ENCODE measurements around the gene NTNG2.
"Not testable (repeated sequence)": the region's sequence is repeated elsewhere in the genome, so short reads cannot be mapped to it uniquely, and the experiment has no call there.

The NTNG2 gene, protein sequence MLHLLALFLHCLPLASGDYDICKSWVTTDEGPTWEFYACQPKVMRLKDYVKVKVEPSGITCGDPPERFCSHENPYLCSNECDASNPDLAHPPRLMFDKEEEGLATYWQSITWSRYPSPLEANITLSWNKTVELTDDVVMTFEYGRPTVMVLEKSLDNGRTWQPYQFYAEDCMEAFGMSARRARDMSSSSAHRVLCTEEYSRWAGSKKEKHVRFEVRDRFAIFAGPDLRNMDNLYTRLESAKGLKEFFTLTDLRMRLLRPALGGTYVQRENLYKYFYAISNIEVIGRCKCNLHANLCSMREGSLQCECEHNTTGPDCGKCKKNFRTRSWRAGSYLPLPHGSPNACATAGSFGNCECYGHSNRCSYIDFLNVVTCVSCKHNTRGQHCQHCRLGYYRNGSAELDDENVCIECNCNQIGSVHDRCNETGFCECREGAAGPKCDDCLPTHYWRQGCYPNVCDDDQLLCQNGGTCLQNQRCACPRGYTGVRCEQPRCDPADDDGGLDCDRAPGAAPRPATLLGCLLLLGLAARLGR

DNA sequence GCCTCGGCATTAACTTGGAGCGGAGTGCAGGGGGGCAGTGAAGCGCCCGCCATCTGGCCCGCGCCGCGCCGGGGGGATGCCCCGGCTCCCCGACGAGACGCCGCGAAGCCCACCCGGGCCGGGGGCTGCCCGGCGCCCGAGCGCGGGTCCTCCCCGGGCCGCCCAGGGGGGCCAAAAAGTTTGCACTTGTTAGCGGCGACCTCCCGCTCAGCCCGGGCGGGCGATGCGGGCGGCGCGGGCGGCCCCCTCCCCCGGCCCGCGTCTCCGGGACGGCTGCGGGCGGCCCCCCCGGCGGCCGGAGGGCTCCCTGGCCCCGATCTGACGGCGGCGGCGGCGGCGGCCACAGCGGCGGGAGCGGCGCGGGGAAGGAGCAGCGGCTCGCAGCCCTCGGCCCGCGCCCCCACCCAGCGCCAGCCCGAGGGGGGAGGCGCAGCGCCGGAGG lies at the start of gene NTNG2:
Gene NTNG2, plus strand, starts transcription at position 316 of the 442 bp plus-strand sequence. CDS start 4,774 bp downstream, outside the sequence.
- no peak for DNase-seq (ENCODE audit: low spot score)

DNA sequence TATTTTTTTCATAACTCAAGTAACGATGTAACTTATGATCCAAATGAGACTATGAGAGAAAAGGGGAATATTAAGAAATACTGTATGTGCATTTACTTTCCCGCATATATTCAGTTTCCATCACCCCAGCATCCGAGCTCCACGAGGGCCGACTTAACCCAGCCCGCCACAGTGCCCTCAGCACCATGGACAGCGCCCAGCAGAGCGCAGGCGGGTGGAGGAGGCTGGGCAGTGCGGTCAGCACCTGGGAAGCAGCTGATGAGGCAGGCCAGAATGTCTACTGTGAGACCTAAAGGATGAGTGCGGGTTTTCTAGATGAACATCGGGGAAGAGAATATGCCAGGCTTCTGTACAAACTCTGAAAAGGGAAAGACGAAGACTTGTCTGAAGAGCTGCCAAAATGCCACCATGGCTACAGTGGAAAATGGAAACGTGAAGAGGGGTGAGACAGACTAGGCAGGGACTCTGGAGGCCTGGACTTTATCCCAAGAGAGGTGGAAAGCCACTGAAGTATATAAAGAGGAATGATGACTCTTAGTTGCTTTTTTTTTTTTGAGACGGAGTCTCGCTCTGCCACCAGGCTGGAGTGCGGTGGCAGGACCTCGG lies 47.7 kb upstream of the NTNG2 start:
- no peak for DNase-seq (ENCODE audit: low spot score)

DNA sequence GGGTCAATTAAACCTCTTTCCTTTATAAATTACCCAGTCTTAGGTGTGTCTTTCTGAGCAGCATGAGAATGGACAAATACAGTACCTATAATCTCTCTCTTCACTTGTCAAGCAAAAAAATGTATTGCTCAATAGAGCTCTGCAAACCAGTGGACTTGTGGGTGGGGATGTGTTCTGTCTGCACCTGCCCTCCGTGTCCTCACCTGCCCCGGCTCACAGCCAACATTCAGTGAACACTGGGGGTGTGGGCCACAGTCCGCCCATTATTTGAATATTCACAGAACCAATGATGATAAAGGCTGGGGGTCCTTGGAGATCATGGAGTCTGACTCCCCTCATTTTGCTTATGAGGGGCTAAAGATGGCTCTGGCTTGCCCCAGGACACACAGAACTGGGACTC lies 45.3 kb upstream of the NTNG2 start:
- no peak for DNase-seq (ENCODE audit: low spot score)

DNA sequence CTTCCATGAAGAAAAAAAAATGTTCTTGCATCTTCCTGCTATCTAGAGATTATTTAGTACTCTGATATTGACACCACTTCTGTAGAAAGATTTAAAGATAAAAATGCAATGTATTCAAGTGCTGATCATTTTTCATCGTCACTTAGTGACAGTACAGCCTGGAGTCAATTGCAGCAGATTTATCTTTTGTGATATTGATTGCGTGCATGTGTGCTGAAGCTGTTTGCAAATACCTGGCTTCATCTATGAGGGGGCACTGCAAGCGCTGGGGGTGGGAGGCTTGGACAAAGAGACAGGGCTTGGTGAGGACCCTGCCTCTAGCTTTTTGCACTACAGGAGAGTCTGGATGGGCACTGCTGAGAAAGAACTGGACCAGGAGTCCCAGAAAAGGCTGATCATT lies 44.2 kb upstream of the NTNG2 start:
- DNase-seq (ENCODE audit: low spot score), result no peak

DNA sequence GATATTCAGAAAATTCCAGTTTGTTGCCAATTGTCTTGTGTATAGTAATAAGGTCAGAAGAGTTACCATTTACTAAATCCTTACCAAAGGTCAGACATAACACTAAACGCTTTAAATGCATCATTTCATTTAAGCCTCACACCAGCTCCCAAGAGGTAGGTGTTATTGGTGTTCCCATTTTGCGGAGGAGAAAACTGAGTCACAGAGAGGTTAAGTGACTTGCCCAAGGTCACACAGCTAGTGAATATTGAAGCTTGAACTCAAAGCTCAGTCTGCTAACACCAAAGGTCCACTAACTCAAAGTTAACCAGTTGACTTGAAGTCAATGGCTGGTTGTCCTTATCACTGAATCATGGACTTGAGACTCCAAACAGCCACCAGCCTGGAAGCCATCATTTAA lies 40.8 kb upstream of the NTNG2 start:
- no peak for DNase-seq (ENCODE audit: low spot score)

DNA sequence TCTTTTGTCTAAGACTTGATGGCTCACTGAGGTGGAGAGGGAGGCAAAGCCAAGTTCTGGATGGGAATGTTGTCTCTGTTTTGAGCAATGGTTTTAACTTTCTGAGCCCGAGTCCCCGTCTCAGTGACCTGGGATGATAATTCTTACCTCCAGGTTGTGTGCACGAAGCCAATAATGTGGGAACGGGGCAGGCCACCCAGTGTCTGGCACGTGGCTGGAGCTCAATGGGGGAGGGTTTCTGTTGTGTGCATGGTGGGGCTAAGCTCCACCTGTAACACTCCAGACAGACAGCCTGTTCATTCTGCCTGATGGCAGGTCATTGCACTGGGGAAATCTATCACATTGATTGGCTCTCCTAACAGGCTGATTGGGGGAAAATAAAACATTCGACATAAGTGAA lies 37.1 kb upstream of the NTNG2 start:
- no peak for DNase-seq (ENCODE audit: low spot score)

DNA sequence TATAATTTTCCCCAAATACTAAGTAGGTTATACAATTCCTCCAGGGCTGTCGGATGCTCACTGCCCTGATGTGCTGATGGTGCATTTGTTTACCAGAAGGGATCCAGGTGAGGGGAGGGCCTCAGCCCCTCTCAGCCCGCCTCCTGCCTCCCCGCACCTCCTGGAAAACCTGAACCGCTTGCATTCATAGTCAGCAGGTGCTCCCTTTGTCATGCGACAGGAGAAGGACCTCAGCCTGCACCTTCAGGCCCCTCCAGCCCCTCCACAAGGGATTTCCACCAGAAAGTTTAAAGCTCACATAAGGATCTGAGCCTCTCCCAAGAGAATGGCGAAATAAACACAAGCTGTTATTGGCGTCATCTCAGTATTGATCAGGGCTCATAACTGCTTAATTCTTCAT lies 36.5 kb upstream of the NTNG2 start:
- no peak for DNase-seq (ENCODE audit: low spot score)

DNA sequence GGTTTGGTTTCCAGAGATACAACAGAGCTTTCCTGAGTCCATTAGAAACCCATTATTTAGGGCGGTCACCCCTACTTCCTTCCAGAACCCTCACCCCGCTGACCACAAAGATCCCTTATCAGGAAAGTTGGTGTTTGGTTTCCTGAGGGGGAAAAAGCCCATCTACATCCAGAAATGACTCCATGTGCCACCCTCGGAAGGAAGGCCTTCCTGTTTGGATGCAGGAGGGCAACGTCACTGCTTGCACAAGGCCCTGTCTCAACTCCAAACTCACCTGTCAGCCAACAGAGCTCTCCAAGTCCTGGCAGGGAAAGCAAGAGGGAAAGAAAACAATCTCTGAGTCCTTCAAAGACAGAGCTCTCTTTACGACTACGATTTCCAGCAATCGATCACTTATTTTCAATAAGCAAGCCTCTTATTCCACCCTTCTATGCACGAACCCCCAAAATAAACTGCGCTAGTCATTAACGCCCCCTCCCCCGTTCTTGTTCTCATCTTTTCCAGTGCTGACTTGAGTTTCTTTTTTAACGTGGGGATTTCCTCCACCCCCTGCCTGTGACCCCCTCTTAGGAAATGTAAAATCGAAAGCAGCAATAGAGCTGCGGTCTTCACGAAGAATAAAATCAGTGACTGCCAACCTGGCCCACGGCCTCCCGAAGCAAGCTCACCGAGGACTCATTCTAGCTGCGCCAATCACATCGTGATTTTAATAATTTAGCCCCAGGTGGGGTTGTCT lies 35.7 kb upstream of the NTNG2 start:
- no peak for DNase-seq (ENCODE audit: low spot score)

DNA sequence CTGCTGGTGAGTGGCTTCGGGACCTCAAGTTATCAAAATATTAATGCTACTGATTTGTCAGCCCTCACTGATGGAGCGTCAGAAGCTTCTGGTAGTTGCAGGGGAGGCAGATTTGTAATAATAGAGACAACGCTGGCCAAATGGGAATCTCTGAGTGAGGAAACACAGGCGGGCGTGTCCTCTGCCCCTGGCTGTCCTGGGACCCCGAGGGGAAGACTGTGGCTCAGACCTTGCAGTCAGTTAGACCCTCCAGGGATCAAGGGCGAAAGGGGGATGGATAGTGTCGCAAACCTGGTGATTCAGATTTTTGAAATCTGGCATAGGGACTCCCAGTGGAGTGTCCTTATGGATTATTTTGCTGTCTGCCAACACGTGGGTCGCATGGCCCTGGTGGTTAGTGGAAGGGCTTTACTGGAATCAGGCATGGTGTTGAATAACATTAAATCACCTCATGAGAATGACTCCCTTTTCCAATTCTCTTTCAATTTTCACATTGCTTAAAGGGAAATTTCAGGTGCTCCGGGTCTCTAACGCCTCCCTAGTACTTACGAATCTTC lies 35.1 kb upstream of the NTNG2 start:
- DNase-seq (ENCODE audit: low spot score), result no peak

DNA sequence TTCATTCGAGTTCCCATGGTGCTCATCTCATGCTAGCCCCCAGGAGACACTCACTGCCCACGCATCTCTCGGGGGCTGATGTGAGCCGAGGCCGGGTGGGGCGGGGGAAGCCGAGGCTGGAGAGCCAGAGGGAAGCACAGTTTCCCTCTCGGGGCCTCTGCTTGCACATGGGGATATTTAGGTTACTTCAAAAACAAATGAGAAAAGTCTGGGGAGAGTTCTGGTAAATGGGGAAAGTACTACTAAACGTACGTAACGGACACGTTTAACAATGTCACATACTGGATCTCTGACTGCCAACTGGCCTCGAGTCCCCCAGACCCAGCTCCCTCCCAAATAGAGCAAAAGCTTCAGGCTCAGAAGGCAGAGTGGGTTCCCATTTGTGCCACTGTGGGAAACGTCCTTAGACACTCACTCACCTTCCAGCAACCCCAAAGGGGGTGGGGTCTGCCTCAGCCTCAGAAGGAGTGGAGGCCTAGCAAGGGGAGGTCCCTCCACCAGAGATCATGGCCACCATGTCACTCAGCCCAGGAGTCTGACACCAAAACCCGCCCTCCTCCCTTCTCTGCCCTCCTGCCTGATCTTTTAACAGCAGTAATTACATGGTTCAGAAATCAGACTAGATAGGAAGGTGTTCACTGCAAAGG lies 33.8 kb upstream of the NTNG2 start:
- no peak for DNase-seq (ENCODE audit: low spot score)

DNA sequence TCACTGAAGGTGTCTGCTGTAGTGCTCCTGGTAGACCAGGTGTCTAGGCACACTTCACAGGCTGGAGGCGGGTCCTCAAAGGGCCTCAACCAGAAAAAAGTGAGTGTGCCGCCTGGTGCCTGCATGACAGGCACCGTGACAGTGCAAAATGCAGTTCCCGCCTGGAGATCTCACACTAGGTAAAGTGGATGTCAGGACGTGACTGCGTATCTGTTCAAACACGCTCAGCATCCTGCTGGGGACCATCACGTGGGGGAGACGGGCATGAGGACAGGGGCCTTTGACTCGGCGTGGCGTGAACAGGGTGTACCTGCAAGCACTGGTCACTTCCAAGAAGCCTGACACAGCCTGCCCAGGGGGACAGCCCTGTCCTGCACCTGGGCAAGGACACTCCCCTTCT lies 32.3 kb upstream of the NTNG2 start:
- DNase-seq (ENCODE audit: low spot score), result no peak

DNA sequence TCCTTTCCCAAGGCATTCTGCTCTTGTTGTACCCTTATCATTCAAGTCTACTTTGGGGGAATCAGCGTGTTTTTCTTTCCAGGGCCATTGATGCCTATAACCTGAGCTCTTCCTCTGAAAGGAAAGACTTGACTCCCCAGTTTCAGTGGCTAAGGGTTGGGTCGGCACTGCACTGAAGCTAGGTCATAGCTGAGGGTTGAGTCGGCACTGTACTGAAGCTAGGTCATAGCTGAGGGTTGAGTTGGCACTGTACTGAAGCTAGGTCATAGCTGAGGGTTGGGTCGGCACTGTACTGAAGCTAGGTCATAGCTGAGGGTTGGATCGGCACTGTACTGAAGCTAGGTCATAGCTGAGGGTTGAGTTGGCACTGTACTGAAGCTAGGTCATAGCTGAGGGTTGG lies 27.8 kb upstream of the NTNG2 start:
- DNase-seq (ENCODE audit: low spot score), result not testable (repeated sequence)

DNA sequence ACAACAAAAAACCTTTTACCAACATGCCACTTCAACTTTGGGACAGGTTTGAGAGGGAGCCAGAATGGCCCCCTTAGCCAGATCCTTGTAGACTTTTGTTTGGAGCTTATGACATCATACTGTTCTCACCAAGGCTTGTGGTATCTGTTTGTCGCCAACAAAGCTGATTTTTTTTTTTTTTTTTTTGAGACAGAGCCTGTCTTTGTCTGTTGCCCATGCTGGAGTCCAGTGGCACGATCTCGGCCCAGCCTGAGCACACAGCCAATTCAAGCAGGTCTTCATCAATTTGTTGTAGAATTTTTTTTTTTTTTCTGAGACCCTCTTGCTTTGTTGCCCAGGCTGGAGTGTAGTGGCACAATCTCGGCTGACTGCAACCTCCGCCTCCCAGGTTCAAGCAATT lies 26.4 kb upstream of the NTNG2 start:
- DNase-seq (ENCODE audit: low spot score), result no peak

DNA sequence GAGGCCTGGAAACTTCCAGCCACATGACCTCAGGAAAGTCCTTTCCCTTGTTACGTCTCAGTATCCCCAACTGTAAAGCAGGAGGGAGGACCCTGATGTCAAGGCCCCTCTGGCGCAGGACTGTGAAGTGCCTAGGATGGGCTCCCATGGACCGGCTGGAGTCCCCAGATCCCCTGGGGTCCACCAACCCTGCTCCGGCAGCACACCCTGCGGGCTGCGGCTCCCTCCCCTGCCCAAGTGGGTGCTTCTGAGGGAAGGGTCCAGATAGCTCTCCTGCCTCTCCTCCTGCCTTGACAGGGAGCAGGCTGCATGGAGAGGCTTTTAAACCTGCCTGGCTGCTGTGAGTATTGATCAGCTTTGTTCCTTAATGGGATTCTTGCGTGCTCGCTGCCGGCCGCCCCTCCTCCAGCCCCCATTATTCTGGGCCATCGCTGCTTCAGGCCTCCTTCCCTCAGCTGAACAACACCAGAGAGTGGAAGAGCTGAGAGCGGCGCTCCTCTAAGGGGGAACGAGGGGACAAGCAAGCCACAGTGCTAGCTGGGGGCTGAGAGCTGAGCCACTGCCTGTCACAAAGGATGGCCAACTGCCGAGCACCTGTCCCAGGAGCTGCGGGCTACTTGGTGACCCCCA lies 25.6 kb upstream of the NTNG2 start:
- DNase-seq (ENCODE audit: low spot score), result no peak

DNA sequence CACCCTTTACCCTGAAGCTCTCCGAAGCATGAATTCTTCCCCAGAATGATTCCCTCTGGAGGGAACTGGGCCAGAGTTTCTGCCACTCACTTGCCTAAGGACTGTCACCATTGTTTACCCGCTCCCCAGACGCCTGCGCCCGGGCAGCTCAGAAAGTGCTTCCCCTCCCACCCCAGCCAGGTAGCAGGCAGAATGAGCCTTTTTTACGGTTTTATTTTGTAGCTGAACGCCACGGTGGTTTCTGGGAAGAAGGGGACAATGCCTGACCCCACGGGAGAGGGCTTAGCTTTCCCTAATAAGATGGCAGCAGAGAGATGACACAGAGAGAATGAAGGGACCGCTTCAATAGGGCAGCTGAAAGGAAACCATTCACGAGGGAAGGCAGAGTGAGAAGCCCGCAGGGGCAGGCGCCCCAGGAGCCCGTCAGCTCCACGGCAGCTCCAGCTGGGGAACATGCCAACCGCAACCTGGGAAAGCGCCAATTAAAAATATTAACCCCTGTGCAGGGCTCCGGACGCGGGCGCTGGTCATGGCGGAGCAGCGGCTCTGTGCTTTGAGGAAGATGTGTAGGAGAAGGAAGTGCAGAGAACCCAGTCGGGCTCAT lies 20.4 kb upstream of the NTNG2 start:
- no peak for DNase-seq (ENCODE audit: low spot score)

DNA sequence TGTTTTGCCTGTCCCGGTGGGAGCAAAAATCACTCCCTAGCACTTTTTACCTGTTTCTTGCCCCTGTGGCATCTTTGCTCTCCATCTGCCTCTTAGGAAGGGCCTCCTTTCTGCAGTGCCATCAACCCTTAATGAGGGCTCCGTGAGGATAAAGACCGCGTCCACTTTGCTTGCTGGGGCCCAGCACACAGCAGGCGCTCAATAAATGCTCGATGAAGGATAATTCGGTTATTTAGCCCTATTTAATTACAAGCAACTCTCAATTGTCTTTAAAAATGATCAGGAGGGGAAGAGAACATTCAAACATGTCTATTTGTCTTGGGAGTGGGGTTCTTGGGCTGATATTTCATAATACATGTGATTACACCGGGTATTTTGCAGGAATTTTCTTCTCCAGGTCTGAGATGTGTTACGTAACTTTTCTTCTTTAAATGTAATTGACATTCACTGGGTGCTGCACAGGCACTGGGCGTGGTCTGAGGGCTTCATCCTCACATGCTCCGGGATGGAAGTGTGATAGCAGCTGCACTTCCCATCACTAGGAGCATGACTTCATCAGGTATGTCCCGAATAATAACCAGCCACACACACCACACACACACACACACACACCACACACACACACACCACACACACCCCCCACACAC lies 19.8 kb upstream of the NTNG2 start:
- DNase-seq (ENCODE audit: low spot score), result no peak

DNA sequence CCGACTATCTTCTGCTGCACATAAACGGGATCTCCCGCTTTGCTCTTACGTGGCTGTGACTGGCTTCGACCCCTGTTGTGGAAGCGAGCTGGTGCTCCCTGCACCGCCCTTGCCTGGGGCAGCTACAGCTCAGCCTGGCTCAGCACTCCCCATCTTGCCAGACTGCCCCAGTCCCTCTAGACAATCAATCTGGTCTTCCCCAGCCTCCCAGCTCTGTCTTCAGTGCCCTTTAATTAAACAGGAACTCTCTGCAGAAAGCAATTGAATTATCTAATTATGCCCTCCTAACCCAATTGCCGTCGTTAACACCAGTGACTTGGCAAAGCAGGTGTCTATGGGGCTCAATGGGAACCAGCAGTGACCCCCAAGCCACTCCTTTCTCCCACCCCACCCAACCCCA lies 18.9 kb upstream of the NTNG2 start:
- no peak for DNase-seq (ENCODE audit: low spot score)

DNA sequence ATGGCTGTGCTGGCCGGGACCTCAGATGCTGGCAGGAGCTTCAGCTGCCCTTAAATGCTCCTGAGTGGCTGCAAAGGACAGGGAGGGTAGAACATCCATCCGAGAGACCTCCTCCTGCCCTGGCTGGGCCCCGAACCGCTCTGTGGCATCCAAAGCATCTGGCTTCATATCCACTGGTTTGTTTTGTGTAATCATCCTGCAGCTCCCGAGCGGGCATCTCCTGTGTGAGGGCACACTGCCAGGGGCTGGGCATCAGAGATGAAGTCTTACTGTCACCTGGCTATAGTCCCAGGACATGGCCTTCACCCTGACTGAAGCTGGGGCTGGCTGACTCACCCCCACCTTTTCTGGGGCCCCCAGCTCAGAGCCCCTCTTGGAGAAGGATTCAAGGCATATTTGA lies 18.5 kb upstream of the NTNG2 start:
- DNase-seq (ENCODE audit: low spot score), result no peak

DNA sequence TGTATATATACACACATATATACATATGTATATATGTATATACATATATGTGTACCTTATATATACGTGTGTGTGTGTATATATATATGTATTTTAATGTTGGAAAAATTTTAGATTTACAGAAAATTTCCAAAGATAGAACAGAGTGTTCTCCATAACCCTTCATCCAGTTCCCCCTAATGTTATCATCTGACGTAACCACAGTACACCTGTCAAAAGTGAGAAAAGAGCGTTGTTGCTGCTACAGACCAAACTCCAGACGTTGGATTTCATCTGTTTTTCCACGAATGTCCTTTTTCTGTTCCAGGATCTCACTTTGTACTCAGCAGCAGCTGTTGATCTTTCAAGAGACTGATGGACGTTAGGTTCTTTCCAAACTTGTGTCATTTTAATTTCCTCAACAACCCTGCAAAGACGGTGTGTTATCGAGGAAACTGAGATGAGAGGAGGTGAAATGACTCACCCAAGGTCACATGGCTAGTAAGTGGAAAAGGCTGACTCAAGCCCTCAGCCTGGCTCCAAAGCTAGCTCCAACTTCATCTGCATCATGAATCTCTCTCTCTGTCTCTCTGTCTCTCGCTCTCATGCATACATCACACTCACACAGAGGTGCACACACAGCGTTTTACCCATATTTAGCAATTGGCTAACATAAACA lies 17.0 kb upstream of the NTNG2 start:
- no peak for DNase-seq (ENCODE audit: low spot score)

DNA sequence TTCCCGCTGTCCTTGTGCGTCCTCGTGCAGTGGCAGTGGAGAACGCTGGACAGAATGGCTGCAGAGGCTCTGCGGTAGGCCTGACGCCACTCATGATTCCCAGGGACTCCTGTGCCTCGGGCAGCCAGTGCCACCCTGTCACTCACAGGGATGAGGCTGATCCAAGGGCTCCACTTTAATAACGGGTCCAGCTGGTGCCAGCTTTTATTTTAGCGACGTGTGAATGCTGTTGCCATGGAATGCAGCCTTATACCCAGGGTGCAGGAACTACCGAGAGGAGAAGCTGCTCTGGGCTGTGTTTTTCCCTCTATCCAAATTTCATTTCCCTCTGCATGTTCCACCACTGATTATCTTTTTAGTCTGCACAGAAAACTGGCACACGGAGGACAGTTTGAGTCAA lies 15.8 kb upstream of the NTNG2 start:
- DNase-seq (ENCODE audit: low spot score), result no peak
